Measurements from ENCODE around the gene GON7.
"Not testable (repeated sequence)": the region's sequence is repeated elsewhere in the genome, so short reads cannot be mapped to it uniquely, and the experiment has no call there.

GON7 gene

GRCh38 chr14:93199031-93199430 lies 7.8 kb downstream of the GON7 start:
- no peak for DNase-seq

DNA sequence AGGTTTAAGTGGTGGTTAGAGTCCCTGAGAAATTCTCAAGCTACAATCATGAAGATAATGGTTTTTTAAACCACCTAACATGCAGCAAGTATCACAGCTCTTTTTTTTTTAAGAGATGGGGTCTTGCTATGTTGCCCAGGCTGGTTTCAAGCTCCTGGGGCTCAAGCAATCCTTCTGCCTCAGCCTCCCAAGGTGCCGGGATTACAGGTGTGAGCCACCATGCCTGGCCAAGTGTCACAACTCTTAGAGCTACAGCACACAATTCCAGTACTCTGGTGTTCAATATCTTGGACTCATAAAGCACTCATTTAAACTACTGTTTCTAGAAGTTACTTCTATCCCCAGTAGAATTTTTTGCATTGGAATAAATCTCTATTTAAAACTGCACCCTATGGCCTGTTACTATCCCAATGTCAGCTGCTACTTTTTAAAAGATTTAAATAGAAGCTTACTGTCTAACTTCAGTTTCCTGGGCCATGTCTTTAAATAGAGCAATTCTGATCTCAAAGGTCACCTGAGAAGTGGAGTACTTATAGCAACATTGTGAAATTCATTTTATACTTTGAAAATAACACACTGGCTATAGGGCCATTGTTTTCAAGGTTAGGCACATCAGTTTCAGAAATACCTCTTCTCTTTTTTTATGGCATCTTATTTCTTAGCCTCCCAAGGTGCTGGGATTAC lies 11.4 kb downstream of the GON7 start:
- DNase-seq, result no peak

GRCh38 chr14:93186956-93187355 lies 19.9 kb downstream of the GON7 start:
- DNase-seq, result no peak

DNA sequence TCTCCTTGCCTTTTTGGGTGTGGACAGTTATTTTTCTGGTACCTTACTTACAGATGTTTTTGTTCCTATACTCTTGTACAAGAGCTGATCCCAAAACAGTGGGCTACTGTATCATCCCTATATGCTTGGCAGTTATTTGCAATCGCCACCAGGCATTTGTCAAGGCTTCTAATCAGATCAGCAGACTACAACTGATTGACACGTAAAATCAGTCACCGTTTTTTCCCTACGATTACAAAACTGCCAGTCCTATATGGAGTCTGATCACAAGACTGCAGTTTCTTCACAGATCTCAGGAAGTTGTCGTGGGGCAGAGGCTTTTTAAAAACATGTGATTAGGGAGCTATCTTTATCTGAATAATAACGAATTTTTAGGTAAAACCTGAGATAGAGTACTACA lies 20.4 kb downstream of the GON7 start:
- no peak for DNase-seq

GRCh38 chr14:93185349-93185720 lies 21.5 kb downstream of the GON7 start:
- DNase-seq, result no peak

- peak; percentile 90 for DNase-seq
Measured at GRCh38 chr14:93184391-93185348, 22.2 kb downstream of the GON7 start, which contains the start of the genes LYSET and MOAP1. Gene LYSET (plus strand): TSS chr14:93185317. CDS start chr14:93185406, 89 bp downstream. Gene MOAP1 (minus strand): TSS chr14:93184897. CDS start chr14:93184242, 655 bp downstream.

DNA sequence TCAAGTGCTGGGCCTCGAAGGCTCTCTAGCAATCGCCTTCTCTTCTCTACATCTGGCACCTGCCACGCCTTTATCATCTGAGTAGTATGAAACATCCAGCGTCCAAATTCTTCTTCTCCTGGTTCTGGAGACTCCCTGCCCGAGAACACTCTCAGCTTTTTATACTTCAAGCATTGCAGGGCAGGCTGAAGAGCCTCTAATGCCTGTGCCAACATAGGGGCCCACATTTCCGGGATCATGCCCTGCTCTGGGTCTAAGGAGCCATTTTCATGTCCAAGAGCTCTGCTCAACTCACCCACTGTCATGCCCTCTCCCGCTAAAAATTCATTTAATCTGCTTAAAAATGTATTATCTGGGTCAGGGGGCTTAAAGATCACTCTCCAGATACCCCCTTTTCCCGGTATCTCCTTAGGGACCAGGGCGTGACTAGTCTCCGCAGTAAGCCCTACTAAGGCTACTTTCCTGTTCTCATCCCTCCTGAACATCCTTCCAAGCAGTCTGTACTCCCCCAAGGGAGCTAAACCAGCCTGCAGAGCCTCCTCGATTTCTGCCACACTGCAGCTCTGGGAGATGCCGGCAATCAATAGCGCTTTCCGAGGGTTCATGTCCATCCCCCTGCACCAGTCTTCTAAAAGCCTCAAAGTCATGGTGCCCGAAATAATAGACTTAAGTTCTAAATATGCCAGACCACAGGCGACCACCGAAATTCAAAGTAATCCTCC lies 23.1 kb downstream of the GON7 start:
- no peak for DNase-seq

- DNase-seq, result no peak
Measured at GRCh38 chr14:93175492-93175891, 31.4 kb downstream of the GON7 start.

DNA sequence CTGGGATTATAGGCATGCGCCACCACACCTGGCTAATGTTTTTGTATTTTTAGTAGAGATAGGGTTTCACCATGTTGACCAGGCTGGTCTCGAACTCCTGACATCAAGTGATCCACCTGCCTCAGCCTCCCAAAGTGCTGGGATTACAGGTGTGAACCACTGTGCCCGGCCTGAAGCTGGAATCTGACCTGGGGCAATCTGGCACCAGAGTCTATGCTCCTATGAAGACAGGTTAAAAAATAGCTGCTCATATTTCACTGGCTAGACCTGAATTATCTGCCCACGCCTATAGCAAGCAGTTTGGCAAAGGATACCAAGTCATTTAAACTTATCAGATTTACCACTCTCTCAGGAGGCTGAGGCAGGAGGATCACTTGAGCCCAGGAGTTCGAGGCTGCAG lies 32.1 kb downstream of the GON7 start:
- not testable (repeated sequence) for DNase-seq

- DNase-seq, result no peak
Measured at GRCh38 chr14:93173943-93174395, 32.9 kb downstream of the GON7 start.

DNA sequence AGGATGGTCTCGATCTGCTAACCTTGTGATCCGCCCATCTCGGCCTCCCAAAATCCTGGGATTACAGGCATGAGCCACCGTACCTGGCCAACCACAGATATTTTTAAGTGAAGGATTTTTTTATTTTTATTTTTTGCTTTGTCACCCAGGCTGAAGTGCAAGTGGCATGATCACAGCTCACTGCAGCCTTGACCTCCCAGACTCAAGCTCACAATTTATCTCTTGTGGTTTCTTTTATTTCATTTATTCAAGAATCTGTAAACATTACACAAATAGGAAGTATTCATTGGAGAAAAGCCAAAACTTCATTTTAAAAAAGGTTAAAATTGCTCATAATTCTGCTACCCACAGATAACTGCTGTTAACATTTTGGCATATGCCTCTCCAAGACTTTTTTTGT lies 35.5 kb downstream of the GON7 start:
- no peak for DNase-seq

DNA sequence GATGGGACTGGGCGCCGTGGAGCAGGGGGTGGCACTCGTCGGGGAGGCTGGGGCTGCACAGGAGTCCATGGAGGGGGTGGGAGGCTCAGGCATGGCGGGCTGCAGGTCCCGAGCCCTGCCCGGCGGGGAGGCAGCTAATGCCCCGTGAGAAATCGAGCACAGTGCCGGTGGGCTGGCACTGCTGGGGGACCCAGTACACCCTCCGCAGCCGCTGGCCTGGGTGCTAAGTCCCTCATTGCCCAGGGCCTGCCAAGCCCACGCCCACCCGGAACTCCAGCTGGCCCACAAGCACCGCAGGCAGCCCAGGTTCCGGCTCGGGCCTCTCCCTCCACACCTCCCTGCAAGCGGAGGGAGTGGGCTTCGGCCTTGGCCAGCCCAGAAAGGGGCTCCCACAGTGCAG lies 36.7 kb downstream of the GON7 start:
- not testable (repeated sequence) for DNase-seq

GRCh38 chr14:93169619-93170018 lies 37.2 kb downstream of the GON7 start:
- DNase-seq, result not testable (repeated sequence)

DNA sequence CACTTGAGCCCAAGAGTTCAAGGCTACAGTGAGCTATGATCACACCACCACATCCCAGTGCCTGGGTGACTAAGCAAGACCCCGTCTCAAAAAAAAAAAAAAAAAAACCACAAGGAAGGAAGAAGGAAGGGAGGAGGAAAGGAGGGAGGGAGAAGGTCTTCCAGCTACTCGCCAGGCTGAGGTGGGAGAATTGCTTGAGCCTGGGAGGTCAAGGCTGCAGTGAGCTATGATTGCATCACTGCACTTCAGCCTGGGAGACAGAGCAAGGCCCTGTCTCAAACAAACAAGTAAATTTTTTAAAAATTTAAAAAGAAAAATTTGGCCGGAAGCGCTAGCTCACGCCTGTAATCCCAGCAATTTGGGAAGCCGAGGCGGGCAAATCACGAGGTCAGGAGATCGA lies 38.3 kb downstream of the GON7 start:
- not testable (repeated sequence) for DNase-seq

- DNase-seq, result not testable (repeated sequence)
Measured at GRCh38 chr14:93165271-93166265, 41.3 kb downstream of the GON7 start.

GRCh38 chr14:93163564-93163963 lies 43.3 kb downstream of the GON7 start:
- no peak for DNase-seq

DNA sequence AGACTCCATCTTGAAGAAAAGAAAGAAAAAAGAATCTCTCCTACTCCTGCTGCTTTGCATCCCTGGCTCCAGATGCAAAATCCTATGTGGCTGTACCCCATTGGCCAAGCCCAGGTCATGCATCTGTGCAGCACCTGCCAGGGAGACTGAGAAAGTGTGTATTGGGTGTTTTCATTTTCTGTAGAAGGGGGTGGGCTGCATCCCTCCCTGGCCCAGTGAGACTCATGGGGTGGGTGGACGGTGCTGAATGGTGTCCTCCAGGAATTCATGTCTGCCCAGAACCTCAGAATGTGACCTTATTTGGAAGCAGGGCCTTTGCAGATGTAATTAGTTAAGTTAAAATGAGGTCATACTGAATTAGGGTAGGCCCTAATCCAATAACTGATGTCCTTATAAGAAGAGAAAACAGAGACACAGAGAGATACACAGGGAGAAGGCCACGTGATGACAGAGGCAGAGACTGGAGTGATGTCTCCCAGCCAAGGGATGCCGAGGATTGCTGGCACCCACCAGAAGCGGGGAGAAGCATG lies 45.4 kb downstream of the GON7 start:
- no peak for DNase-seq

- no peak for DNase-seq
Measured at GRCh38 chr14:93160353-93160801, 46.5 kb downstream of the GON7 start.

DNA sequence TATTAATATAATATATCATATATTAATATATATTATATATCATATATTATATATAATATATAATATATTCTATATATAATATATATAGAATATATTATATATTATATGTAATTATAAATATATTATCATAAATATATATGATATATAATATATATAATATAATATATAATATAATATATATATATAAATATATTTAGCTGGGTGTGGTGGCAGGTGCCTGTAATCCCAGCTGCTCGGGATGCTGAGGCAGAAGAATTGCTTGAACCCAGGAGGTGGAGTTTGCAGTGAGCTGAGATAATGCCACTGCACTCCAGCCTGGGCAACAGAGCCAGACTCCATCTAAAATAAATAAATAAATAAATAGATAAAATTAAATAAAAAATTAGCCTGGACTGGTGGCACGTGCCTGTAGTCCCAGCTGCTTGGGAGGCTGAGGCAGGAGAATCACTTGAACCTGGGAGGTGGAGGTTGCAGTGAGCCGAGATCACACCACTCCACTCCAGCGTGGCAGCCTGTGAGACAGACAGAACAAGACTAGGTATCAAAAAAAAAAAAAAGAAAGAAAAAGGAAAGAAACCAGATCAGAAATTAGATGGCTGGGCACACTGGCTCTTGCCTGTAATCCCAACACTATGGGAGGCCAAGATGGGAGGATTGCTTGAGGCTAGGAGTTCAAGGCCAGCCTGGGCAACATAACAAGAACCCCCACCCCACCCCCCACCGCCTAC lies 47.1 kb downstream of the GON7 start:
- DNase-seq, result not testable (repeated sequence)

- DNase-seq, result not testable (repeated sequence)
Measured at GRCh38 chr14:93158349-93158748, 48.5 kb downstream of the GON7 start.
